Chondrocyte (in vitro differentiated cells): ENCODE measurements around the gene TSHB. TPM values are rescaled to one million over a fixed set of nuclear protein-coding genes. Genes with fewer than 3 reads are reported as not detected.

Experiments
- DNase-seq: peaks from one replicate; pipeline ENCODE4 v3.0.0; 2021; ENCODE audit warnings: mixed read lengths, low spot score
- H3K27ac Mint-ChIP-seq: one replicate; pipeline ENCODE4 v1.8.0; 2021; ENCODE audit warnings: mild to moderate bottlenecking, moderate library complexity, mixed read lengths; ENCODE audit not compliant: unreplicated experiment
- H3K27me3 Mint-ChIP-seq: 2 replicates; pipeline ENCODE4 v1.8.0; 2021; ENCODE audit warnings: low read depth, mixed read lengths
- H3K36me3 Mint-ChIP-seq: 2 replicates; pipeline ENCODE4 v1.8.0; 2021; ENCODE audit warnings: low read depth, mixed read lengths
- H3K4me1 Mint-ChIP-seq: 2 replicates; pipeline ENCODE4 v1.8.0; 2021; ENCODE audit warnings: low read depth, mild to moderate bottlenecking, mixed read lengths
- H3K4me3 Mint-ChIP-seq: one replicate; pipeline ENCODE4 v1.8.0; 2021; ENCODE audit warnings: mild to moderate bottlenecking, moderate library complexity, mixed read lengths; ENCODE audit not compliant: unreplicated experiment
- H3K9me3 Mint-ChIP-seq: 2 replicates; pipeline ENCODE4 v1.8.0; 2021; ENCODE audit warnings: low read depth, mixed read lengths
- CTCF ChIP-seq: fragments of 200-600 bp; sonication (generic); IDR thresholded peaks from 2 replicates; pipeline ENCODE4 v1.5.0; 2021; ENCODE audit warnings: antibody characterized with exemption, mild to moderate bottlenecking, moderate library complexity
- long read RNA-seq: library from polyadenylated mRNA; stranded (forward); transcript quantifications from one replicate; pipeline ENCODE4 v2.0.0, GENCODE V29; 2021
- total RNA-seq: library from RNA; stranded (reverse); gene quantifications from 3 replicates; pipeline ENCODE4 v1.2.1, GENCODE V29; 2021

TSHB gene
- not detected in 3 replicates for total RNA-seq
- long read RNA-seq: 0 reads

DNA sequence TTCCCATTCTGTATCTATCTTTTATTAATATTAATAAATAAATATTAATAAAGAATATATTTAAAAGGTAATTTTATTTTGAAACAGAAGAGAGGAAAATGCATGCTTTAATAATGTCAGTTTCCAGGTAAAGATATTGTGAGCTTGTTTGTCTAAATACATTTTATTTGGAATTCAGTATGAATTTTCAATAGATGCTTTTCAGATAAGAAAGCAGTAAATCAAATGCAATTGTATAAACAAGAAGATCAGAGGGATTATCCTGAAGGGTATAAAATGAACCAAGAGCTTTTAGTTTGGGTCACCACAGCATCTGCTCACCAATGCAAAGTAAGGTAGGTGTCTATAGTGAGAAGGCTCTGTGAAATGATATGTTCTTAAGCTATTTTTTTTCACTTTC is at the start of gene TSHB:
TSHB (plus strand) TSS at position 301 of the 400 bp plus-strand sequence. CDS start 3,537 bp downstream, outside the sequence.
- peaks cover 2% of the 10 kb centered on the region for H3K36me3 Mint-ChIP-seq
- no peak within 1 kb of the TSS for H3K4me3 Mint-ChIP-seq
- peaks cover 9% of the 10 kb centered on the region for H3K27me3 Mint-ChIP-seq
- H3K9me3 Mint-ChIP-seq: peaks cover 3% of the 10 kb centered on the region
- no peak for TF ChIP-seq CTCF
- H3K4me1 Mint-ChIP-seq: peaks cover 4% of the 10 kb centered on the region
- no peak within 1 kb of the TSS for H3K27ac Mint-ChIP-seq
- DNase-seq: no peak

DNA sequence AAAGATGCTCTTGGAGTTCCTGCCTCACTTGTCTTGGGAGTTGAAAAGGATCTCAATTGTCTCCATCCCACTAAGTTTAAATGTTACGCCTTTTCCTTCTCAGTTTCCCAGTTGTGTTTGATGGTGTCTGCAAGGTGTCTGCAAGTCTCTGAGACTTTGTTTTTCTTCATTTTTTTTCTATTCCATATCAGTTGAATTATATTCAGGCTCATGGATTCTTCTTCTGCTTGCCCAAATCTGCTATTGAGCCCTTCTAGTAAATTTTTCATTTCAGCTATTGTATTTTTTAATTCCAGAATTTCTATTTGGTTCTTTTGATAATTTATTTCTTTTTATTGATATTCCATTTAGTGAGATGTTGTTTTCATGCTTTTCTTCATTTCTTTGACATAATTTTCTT is 47.4 kb upstream of the TSHB start:
- Mint-ChIP-seq H3K27ac (no peak overlapping the region), H3K36me3 (peaks cover 7% of the 10 kb centered on the region), H3K9me3 (peaks cover 18% of the 10 kb centered on the region), H3K4me3 (no peak overlapping the region), H3K4me1 (peaks cover 3% of the 10 kb centered on the region), H3K27me3 (peaks cover 12% of the 10 kb centered on the region)
- no peak for DNase-seq
- TF ChIP-seq CTCF: no peak

- no peak for DNase-seq
- H3K4me3 Mint-ChIP-seq: no peak overlapping the region
- H3K27me3 Mint-ChIP-seq: peaks cover 16% of the 10 kb centered on the region
- H3K36me3 Mint-ChIP-seq: peaks cover 15% of the 10 kb centered on the region
- no peaks in the 10 kb centered on the region for H3K4me1 Mint-ChIP-seq
- no peak overlapping the region for H3K27ac Mint-ChIP-seq
- no peak for TF ChIP-seq CTCF
- H3K9me3 Mint-ChIP-seq: peaks cover 53% of the 10 kb centered on the region
Measured at GRCh38 chr1:114986286-114986685, 43.3 kb upstream of the TSHB start.

DNA sequence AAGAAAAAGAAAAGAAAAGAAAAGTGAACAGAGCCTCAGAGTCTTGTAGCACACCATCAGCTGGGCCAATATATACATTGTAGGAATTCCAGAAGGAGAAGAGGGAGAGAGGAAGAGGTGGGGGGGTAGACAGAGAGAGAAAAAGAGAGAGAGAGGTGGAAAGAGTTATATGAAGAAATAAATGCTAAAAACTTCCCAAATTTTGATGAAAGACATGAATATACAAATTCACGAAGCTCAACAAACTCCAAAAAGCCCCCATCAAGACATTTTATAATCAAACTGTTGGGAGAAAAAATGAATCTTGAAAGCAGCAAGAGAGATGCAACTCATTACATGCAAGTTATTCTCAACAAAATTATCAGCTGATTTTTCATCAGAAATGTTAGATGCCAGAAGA is 41.5 kb upstream of the TSHB start:
- H3K36me3 Mint-ChIP-seq: peaks cover 8% of the 10 kb centered on the region
- no peak for TF ChIP-seq CTCF
- no peak overlapping the region for H3K27ac Mint-ChIP-seq
- no peak overlapping the region for H3K4me3 Mint-ChIP-seq
- no peak for DNase-seq
- H3K4me1 Mint-ChIP-seq: no peaks in the 10 kb centered on the region
- H3K9me3 Mint-ChIP-seq: peaks cover 39% of the 10 kb centered on the region
- H3K27me3 Mint-ChIP-seq: peaks cover 28% of the 10 kb centered on the region

GRCh38 chr1:114997510-114998289 is 31.9 kb upstream of the TSHB start:
- no peak for TF ChIP-seq CTCF
- H3K27ac Mint-ChIP-seq: no peak overlapping the region
- no peak for DNase-seq
- H3K4me1 Mint-ChIP-seq: no peaks in the 10 kb centered on the region
- H3K27me3 Mint-ChIP-seq: peaks cover 37% of the 10 kb centered on the region
- H3K9me3 Mint-ChIP-seq: no peaks in the 10 kb centered on the region
- no peak overlapping the region for H3K4me3 Mint-ChIP-seq
- no peaks in the 10 kb centered on the region for H3K36me3 Mint-ChIP-seq
